Iris pigment epithelial cell (primary cell): ENCODE results near the gene FAM20C.

Experiments
- DNase-seq: peaks from one replicate; pipeline ENCODE4 v3.0.0-alpha.2; 2011; ENCODE audit warnings: low read depth

The FAM20C gene

GRCh38 chr7:273327-273726, 81.0 kb downstream of the FAM20C start:
- no peak for DNase-seq

GRCh38 chr7:274266-274665, 81.9 kb downstream of the FAM20C start:
- DNase-seq: no peak

GRCh38 chr7:276230-276835, 84.0 kb downstream of the FAM20C start:
- no peak for DNase-seq

- DNase-seq: no peak
Measured at GRCh38 chr7:277228-277627, 84.9 kb downstream of the FAM20C start.

GRCh38 chr7:278081-278480, 85.7 kb downstream of the FAM20C start:
- no peak for DNase-seq

- DNase-seq: no peak
Measured at GRCh38 chr7:279821-280220, 87.5 kb downstream of the FAM20C start.

- no peak for DNase-seq
Measured at GRCh38 chr7:280461-280860, 88.1 kb downstream of the FAM20C start.

GRCh38 chr7:281637-282036, 89.3 kb downstream of the FAM20C start:
- no peak for DNase-seq

GRCh38 chr7:282621-283020, 90.2 kb downstream of the FAM20C start:
- no peak for DNase-seq

- DNase-seq: no peak
Measured at GRCh38 chr7:284762-285722, 92.7 kb downstream of the FAM20C start.

- no peak for DNase-seq
Measured at GRCh38 chr7:285731-286130, 93.4 kb downstream of the FAM20C start.

GRCh38 chr7:286266-286665, 93.9 kb downstream of the FAM20C start:
- no peak for DNase-seq

GRCh38 chr7:288671-289101, 96.3 kb downstream of the FAM20C start:
- DNase-seq: no peak

- no peak for DNase-seq
Measured at GRCh38 chr7:289209-289755, 96.9 kb downstream of the FAM20C start.

GRCh38 chr7:289756-290553, 97.6 kb downstream of the FAM20C start, which contains the start of gene FOXL3:
TSS of gene FOXL3 (plus strand) at chr7:290170. CDS start at chr7:290170, 0 bp downstream.
- DNase-seq: no peak

- DNase-seq: no peak
Measured at GRCh38 chr7:290554-291372, 98.4 kb downstream of the FAM20C start.

- DNase-seq: no peak
Measured at GRCh38 chr7:291373-292092, 99.2 kb downstream of the FAM20C start.

GRCh38 chr7:292226-292625, 99.9 kb downstream of the FAM20C start:
- no peak for DNase-seq

GRCh38 chr7:292826-293225, 100.5 kb downstream of the FAM20C start:
- no peak for DNase-seq

- no peak for DNase-seq
Measured at GRCh38 chr7:293681-294439, 101.5 kb downstream of the FAM20C start.
